Lower lobe of right lung (tissue), 2 donors: ENCODE data around the gene KCNJ12. TPM values are rescaled to one million over a fixed set of nuclear protein-coding genes. Genes with fewer than 3 reads are reported as not detected.
"Not testable (repeated sequence)": the region's sequence is repeated elsewhere in the genome, so short reads cannot be mapped to it uniquely, and the experiment has no call there.

Experiments
- ATAC-seq, 2 donors: fragments of 200-7000 bp; cut with Tn5 transposase; one replicate each; pipeline ENCODE4 v1.9.1; 2020 to 2022; ENCODE audit warnings: mild to moderate bottlenecking in 2 of 2, moderate library complexity in 2 of 2
- DNase-seq: peaks from one replicate; pipeline ENCODE4 v3.0.0-alpha.2; 2020
- H3K27ac ChIP-seq: fragments of 200-600 bp; one replicate; pipeline ENCODE4 v1.8.0; 2022
- H3K27me3 ChIP-seq: fragments of 200-600 bp; one replicate; pipeline ENCODE4 v1.8.0; 2022; ENCODE audit warnings: low read depth
- H3K36me3 ChIP-seq: fragments of 200-600 bp; one replicate; pipeline ENCODE4 v1.8.0; 2022; ENCODE audit warnings: mild to moderate bottlenecking
- H3K4me1 ChIP-seq: fragments of 200-600 bp; one replicate; pipeline ENCODE4 v1.8.0; 2022
- H3K4me3 ChIP-seq: fragments of 200-600 bp; one replicate; pipeline ENCODE4 v1.8.0; 2022; ENCODE audit warnings: mild to moderate bottlenecking
- H3K9me3 ChIP-seq: fragments of 200-600 bp; one replicate; pipeline ENCODE4 v1.8.0; 2022
- CTCF ChIP-seq: fragments of 200-600 bp; IDR thresholded peaks from one replicate; pipeline ENCODE4 v1.8.0; 2022; ENCODE audit warnings: antibody characterized with exemption, mild to moderate bottlenecking
- intact Hi-C: fragments of 100-400 bp; cut with DNase I; formaldehyde crosslinking; loops from one replicate; pipeline ENCODE4 v1.11.0; 2022
- total RNA-seq: library from RNA; stranded (reverse); fragmentation: NEBNext Ultra II Directional; extraction: Animal tissue kit (Norgen Biotek cat#: 25700); gene quantifications from one replicate; pipeline ENCODE4 v1.2.1, GENCODE V29; 2021
- donor health status: DM: no; HTN: yes; CAD: no; lungs with severe emphysema.

The KCNJ12 gene
- total RNA-seq, 1 donor from 2014 or later, result 1.9 TPM

GRCh38 chr17:21341925-21342540 is 34.1 kb upstream of the KCNJ12 start:
- DNase-seq, result peak; percentile 24
- H3K27me3 ChIP-seq, ATAC-seq, H3K36me3 ChIP-seq, intact Hi-C loops, H3K4me3 ChIP-seq, H3K27ac ChIP-seq, H3K9me3 ChIP-seq, H3K4me1 ChIP-seq: not testable (repeated sequence)

GRCh38 chr17:21343061-21343949 is 32.9 kb upstream of the KCNJ12 start:
- H3K9me3 ChIP-seq, H3K4me3 ChIP-seq, H3K27ac ChIP-seq, intact Hi-C loops, H3K27me3 ChIP-seq, H3K36me3 ChIP-seq, ATAC-seq, H3K4me1 ChIP-seq: not testable (repeated sequence)
- DNase-seq, result peak; percentile 15

- H3K27me3 ChIP-seq, DNase-seq, H3K4me3 ChIP-seq, intact Hi-C loops, H3K27ac ChIP-seq, H3K36me3 ChIP-seq, ATAC-seq, H3K9me3 ChIP-seq, H3K4me1 ChIP-seq: not testable (repeated sequence)
These were observed 31.4 kb upstream of the KCNJ12 start for GRCh38 chr17:21344801-21345200.

GRCh38 chr17:21345236-21345635 is 30.9 kb upstream of the KCNJ12 start:
- intact Hi-C loops, result no loop called here
- DNase-seq (peak; percentile 32), ATAC-seq (no peak)
- Histone ChIP-seq H3K36me3 (no peaks in the 10 kb centered on the region), H3K9me3 (no peaks in the 10 kb centered on the region), H3K27me3 (no peaks in the 10 kb centered on the region), H3K4me1 (no peaks in the 10 kb centered on the region), H3K4me3 (no peak overlapping the region), H3K27ac (no peak overlapping the region)
- TF ChIP-seq CTCF, result no peak

GRCh38 chr17:21346107-21346506 is 30.1 kb upstream of the KCNJ12 start:
- intact Hi-C loops, H3K9me3 ChIP-seq, H3K4me3 ChIP-seq, H3K27me3 ChIP-seq, H3K27ac ChIP-seq, H3K36me3 ChIP-seq, H3K4me1 ChIP-seq, DNase-seq: not testable (repeated sequence)
- ATAC-seq, result peak; percentile 12 to 26

- DNase-seq (peak; percentile 61), ATAC-seq (peak; percentile 12 to 43)
- intact Hi-C loops, H3K27me3 ChIP-seq, H3K27ac ChIP-seq, H3K4me1 ChIP-seq, H3K4me3 ChIP-seq, H3K36me3 ChIP-seq, H3K9me3 ChIP-seq: not testable (repeated sequence)
These were observed 29.4 kb upstream of the KCNJ12 start for GRCh38 chr17:21346651-21347250.

GRCh38 chr17:21347660-21348059 is 28.5 kb upstream of the KCNJ12 start:
- H3K4me3 ChIP-seq, H3K36me3 ChIP-seq, H3K27ac ChIP-seq, H3K4me1 ChIP-seq, H3K27me3 ChIP-seq, ATAC-seq, H3K9me3 ChIP-seq, intact Hi-C loops: not testable (repeated sequence)
- DNase-seq, result peak; percentile 10

- H3K9me3 ChIP-seq, intact Hi-C loops, H3K4me1 ChIP-seq, H3K4me3 ChIP-seq, H3K27ac ChIP-seq, H3K27me3 ChIP-seq, H3K36me3 ChIP-seq: not testable (repeated sequence)
- ATAC-seq, result peak; percentile 4 to 21
- DNase-seq, result peak; percentile 31
These were observed 27.9 kb upstream of the KCNJ12 start for GRCh38 chr17:21348081-21348925.

- peak in 1 of 2 donors; percentile 1 for ATAC-seq
- H3K36me3 ChIP-seq, H3K27ac ChIP-seq, intact Hi-C loops, H3K4me1 ChIP-seq, H3K9me3 ChIP-seq, H3K27me3 ChIP-seq, H3K4me3 ChIP-seq: not testable (repeated sequence)
- DNase-seq, result peak; percentile 31
These were observed 27.3 kb upstream of the KCNJ12 start for GRCh38 chr17:21348926-21349261.

GRCh38 chr17:21349358-21350050 is 26.7 kb upstream of the KCNJ12 start:
- H3K27ac ChIP-seq, H3K4me1 ChIP-seq, H3K27me3 ChIP-seq, intact Hi-C loops, H3K4me3 ChIP-seq, ATAC-seq, H3K9me3 ChIP-seq, H3K36me3 ChIP-seq: not testable (repeated sequence)
- DNase-seq, result peak; percentile 37

GRCh38 chr17:21350495-21350894 is 25.7 kb upstream of the KCNJ12 start:
- H3K27me3 ChIP-seq, H3K4me3 ChIP-seq, H3K9me3 ChIP-seq, H3K4me1 ChIP-seq, intact Hi-C loops, H3K36me3 ChIP-seq, ATAC-seq, H3K27ac ChIP-seq: not testable (repeated sequence)
- DNase-seq, result peak; percentile 30
